WERI-Rb-1 (cell line): ENCODE data around the gene PIK3R1.

Source experiments
- DNase-seq: peaks from one replicate; pipeline ENCODE4 v3.0.0-alpha.2; 2020
- H3K27ac ChIP-seq: fragments of 250-450 bp; sonication (Bioruptor Pico); 2 replicates; pipeline ENCODE4 v1.5.1; 2020; ENCODE audit warnings: mild to moderate bottlenecking, moderate library complexity
- H3K27me3 ChIP-seq: fragments of 250-450 bp; sonication (Bioruptor Pico); 2 replicates; pipeline ENCODE4 v1.5.1; 2021; ENCODE audit warnings: mild to moderate bottlenecking, low read depth, moderate library complexity; ENCODE audit not compliant: insufficient read depth, severe bottlenecking
- H3K36me3 ChIP-seq: fragments of 250-450 bp; sonication (Bioruptor Pico); 2 replicates; pipeline ENCODE4 v1.5.1; 2020; ENCODE audit warnings: mild to moderate bottlenecking, moderate library complexity
- H3K4me3 ChIP-seq: 2 replicates; pipeline ENCODE4 v1.5.1; 2011; ENCODE audit warnings: low read depth, mild to moderate bottlenecking, control low read depth, low read length
- H3K9me3 ChIP-seq: fragments of 250-450 bp; sonication (Bioruptor Pico); 2 replicates; pipeline ENCODE4 v1.5.1; 2021; ENCODE audit warnings: mild to moderate bottlenecking, moderate library complexity; ENCODE audit not compliant: severe bottlenecking
- CTCF ChIP-seq: IDR thresholded peaks from 2 replicates; pipeline ENCODE4 v1.5.1; 2011; ENCODE audit warnings: low read depth, mild to moderate bottlenecking, control low read depth, inconsistent platforms, low read length

The PIK3R1 gene

GRCh38 chr5:68242743-68243142 is 27.2 kb downstream of the PIK3R1 start:
- no peak for TF ChIP-seq CTCF

GRCh38 chr5:68243251-68243650 is 27.7 kb downstream of the PIK3R1 start:
- H3K4me3 ChIP-seq = no peak overlapping the region
- no peaks in the 10 kb centered on the region for H3K9me3 ChIP-seq
- H3K27me3 ChIP-seq = no peaks in the 10 kb centered on the region
- no peak for TF ChIP-seq CTCF
- no peak overlapping the region for H3K27ac ChIP-seq
- no peak for DNase-seq
- H3K36me3 ChIP-seq = no peaks in the 10 kb centered on the region; the same call in 1 of the 2 replicates

More at GRCh38 chr5:68242743-68243142, 27.2 kb downstream of the PIK3R1 start:
- Histone ChIP-seq H3K4me3 (no peak overlapping the region), H3K36me3 (no peaks in the 10 kb centered on the region; the same call in 1 of the 2 replicates), H3K27ac (no peak overlapping the region), H3K27me3 (no peaks in the 10 kb centered on the region), H3K9me3 (no peaks in the 10 kb centered on the region)
- no peak for DNase-seq

- no peak for TF ChIP-seq CTCF
- DNase-seq = no peak
- H3K36me3 ChIP-seq = no peaks in the 10 kb centered on the region; the same call in 1 of the 2 replicates
- no peak overlapping the region for H3K27ac ChIP-seq
- H3K4me3 ChIP-seq = no peak overlapping the region
- no peaks in the 10 kb centered on the region for H3K9me3 ChIP-seq
- no peaks in the 10 kb centered on the region for H3K27me3 ChIP-seq
Observed at GRCh38 chr5:68243681-68244080, 28.1 kb downstream of the PIK3R1 start.

GRCh38 chr5:68245319-68245718 is 29.8 kb downstream of the PIK3R1 start:
- Histone ChIP-seq H3K27me3 (no peaks in the 10 kb centered on the region), H3K4me3 (no peak overlapping the region), H3K27ac (no peak overlapping the region), H3K9me3 (no peaks in the 10 kb centered on the region), H3K36me3 (no peaks in the 10 kb centered on the region; the same call in 1 of the 2 replicates)
- TF ChIP-seq CTCF = no peak
- no peak for DNase-seq

- TF ChIP-seq CTCF = no peak
- Histone ChIP-seq H3K27ac (no peak overlapping the region), H3K4me3 (no peak overlapping the region), H3K27me3 (no peaks in the 10 kb centered on the region), H3K9me3 (no peaks in the 10 kb centered on the region), H3K36me3 (no peaks in the 10 kb centered on the region; the same call in 1 of the 2 replicates)
- DNase-seq = no peak
Observed at GRCh38 chr5:68246802-68247201, 31.2 kb downstream of the PIK3R1 start.

GRCh38 chr5:68247627-68248026 is 32.1 kb downstream of the PIK3R1 start:
- TF ChIP-seq CTCF = no peak
- Histone ChIP-seq H3K36me3 (no peaks in the 10 kb centered on the region; the same call in none of the 2 replicates), H3K9me3 (no peaks in the 10 kb centered on the region), H3K27ac (no peak overlapping the region), H3K27me3 (no peaks in the 10 kb centered on the region), H3K4me3 (no peak overlapping the region)
- DNase-seq = no peak
